Neuron (in vitro differentiated cells): ENCODE results near the gene NUP42.

Experiments used
- H2AFZ ChIP-seq: one replicate; pipeline ENCODE4 v1.6.1; 2013; ENCODE audit warnings: low read depth, mild to moderate bottlenecking, inconsistent platforms, low read length, moderate library complexity
- H3K27me3 ChIP-seq: one replicate; pipeline ENCODE4 v1.6.1; 2013; ENCODE audit warnings: low read length; ENCODE audit not compliant: insufficient read depth
- H3K36me3 ChIP-seq: one replicate; pipeline ENCODE4 v1.6.1; 2013; ENCODE audit warnings: low read length; ENCODE audit not compliant: insufficient read depth
- H3K4me1 ChIP-seq: one replicate; pipeline ENCODE4 v1.6.1; 2013; ENCODE audit warnings: low read length; ENCODE audit not compliant: insufficient read depth
- H3K4me3 ChIP-seq: 2 replicates; pipeline ENCODE4 v1.5.1; 2013; ENCODE audit warnings: mild to moderate bottlenecking, low read length, moderate library complexity
- H3K9me3 ChIP-seq: one replicate; pipeline ENCODE4 v1.6.1; 2013; ENCODE audit warnings: low read length

The NUP42 gene

GRCh38 chr7:23249486-23249885 is 67.6 kb downstream of the NUP42 start:
- Histone ChIP-seq H3K36me3 (no peaks in the 10 kb centered on the region), H3K9me3 (peaks cover 3% of the 10 kb centered on the region), H3K4me3 (no peak overlapping the region), H3K4me1 (no peaks in the 10 kb centered on the region), H3K27me3 (peaks cover 13% of the 10 kb centered on the region), H2AFZ (no peak overlapping the region)
